WERI-Rb-1 (cell line): ENCODE data around the gene WSCD2.

Source experiments
- DNase-seq: peaks from one replicate; pipeline ENCODE4 v3.0.0-alpha.2; 2020
- H3K27ac ChIP-seq: fragments of 250-450 bp; sonication (Bioruptor Pico); 2 replicates; pipeline ENCODE4 v1.5.1; 2020; ENCODE audit warnings: mild to moderate bottlenecking, moderate library complexity
- H3K27me3 ChIP-seq: fragments of 250-450 bp; sonication (Bioruptor Pico); 2 replicates; pipeline ENCODE4 v1.5.1; 2021; ENCODE audit warnings: mild to moderate bottlenecking, low read depth, moderate library complexity; ENCODE audit not compliant: insufficient read depth, severe bottlenecking
- H3K36me3 ChIP-seq: fragments of 250-450 bp; sonication (Bioruptor Pico); 2 replicates; pipeline ENCODE4 v1.5.1; 2020; ENCODE audit warnings: mild to moderate bottlenecking, moderate library complexity
- H3K4me3 ChIP-seq: 2 replicates; pipeline ENCODE4 v1.5.1; 2011; ENCODE audit warnings: low read depth, mild to moderate bottlenecking, control low read depth, low read length
- H3K9me3 ChIP-seq: fragments of 250-450 bp; sonication (Bioruptor Pico); 2 replicates; pipeline ENCODE4 v1.5.1; 2021; ENCODE audit warnings: mild to moderate bottlenecking, moderate library complexity; ENCODE audit not compliant: severe bottlenecking
- CTCF ChIP-seq: IDR thresholded peaks from 2 replicates; pipeline ENCODE4 v1.5.1; 2011; ENCODE audit warnings: low read depth, mild to moderate bottlenecking, control low read depth, inconsistent platforms, low read length

WSCD2 gene

GRCh38 chr12:108241986-108242703 lies 113.1 kb downstream of the WSCD2 start:
- peaks cover 13% of the 10 kb centered on the region for H3K27me3 ChIP-seq
- H3K4me3 ChIP-seq, result no peak overlapping the region
- no peak overlapping the region for H3K27ac ChIP-seq
- no peaks in the 10 kb centered on the region for H3K36me3 ChIP-seq
- no peak for DNase-seq
- TF ChIP-seq CTCF, result no peak
- H3K9me3 ChIP-seq, result peaks cover 5% of the 10 kb centered on the region

GRCh38 chr12:108247130-108247529 lies 118.0 kb downstream of the WSCD2 start:
- Histone ChIP-seq H3K4me3 (no peak overlapping the region), H3K9me3 (no peaks in the 10 kb centered on the region), H3K27ac (no peak overlapping the region), H3K27me3 (peaks cover 53% of the 10 kb centered on the region), H3K36me3 (no peaks in the 10 kb centered on the region)
- TF ChIP-seq CTCF, result no peak
- no peak for DNase-seq

GRCh38 chr12:108248011-108248410 lies 118.9 kb downstream of the WSCD2 start:
- no peak for DNase-seq
- Histone ChIP-seq H3K36me3 (no peaks in the 10 kb centered on the region), H3K27me3 (peaks cover 62% of the 10 kb centered on the region), H3K27ac (no peak overlapping the region), H3K4me3 (no peak overlapping the region), H3K9me3 (no peaks in the 10 kb centered on the region)
- TF ChIP-seq CTCF, result no peak

GRCh38 chr12:108252523-108252922 lies 123.4 kb downstream of the WSCD2 start:
- TF ChIP-seq CTCF, result no peak
- no peak overlapping the region for H3K27ac ChIP-seq
- peaks cover 69% of the 10 kb centered on the region for H3K27me3 ChIP-seq

GRCh38 chr12:108253540-108253939 lies 124.5 kb downstream of the WSCD2 start:
- Histone ChIP-seq H3K4me3 (no peak overlapping the region), H3K36me3 (no peaks in the 10 kb centered on the region), H3K9me3 (no peaks in the 10 kb centered on the region), H3K27me3 (peaks cover 64% of the 10 kb centered on the region), H3K27ac (no peak overlapping the region)
- no peak for DNase-seq
- no peak for TF ChIP-seq CTCF

More at GRCh38 chr12:108252523-108252922, 123.4 kb downstream of the WSCD2 start:
- Histone ChIP-seq H3K36me3 (no peaks in the 10 kb centered on the region), H3K4me3 (no peak overlapping the region), H3K9me3 (no peaks in the 10 kb centered on the region)
- DNase-seq, result no peak

GRCh38 chr12:108254030-108254429 lies 124.9 kb downstream of the WSCD2 start:
- Histone ChIP-seq H3K27me3 (peaks cover 59% of the 10 kb centered on the region), H3K4me3 (no peak overlapping the region), H3K36me3 (no peaks in the 10 kb centered on the region), H3K9me3 (no peaks in the 10 kb centered on the region), H3K27ac (no peak overlapping the region)
- no peak for DNase-seq
- no peak for TF ChIP-seq CTCF
